Hepatocyte (in vitro differentiated cells): ENCODE data around the gene TMEM11.

Source experiments
- CTCF ChIP-seq: fragments of 200-600 bp; sonication (generic); IDR thresholded peaks from 2 replicates; pipeline ENCODE4 v1.5.1; 2016; ENCODE audit warnings: antibody characterized with exemption, mild to moderate bottlenecking; ENCODE audit not compliant: poor library complexity
- EZH2 ChIP-seq: fragments of 200-600 bp; sonication (generic); IDR thresholded peaks from 2 replicates; pipeline ENCODE4 v1.6.1; 2016; ENCODE audit warnings: antibody characterized with exemption, mild to moderate bottlenecking, borderline replicate concordance

- no peak for TF ChIP-seq EZH2
- no peak for TF ChIP-seq CTCF
Measured at GRCh38 chr17:21149621-21150020, 64.3 kb downstream of the TMEM11 start.
